ENCODE data around the gene FOXJ1. TPM values are rescaled to one million over a fixed set of nuclear protein-coding genes. Genes with fewer than 3 reads are reported as not detected.

The FOXJ1 gene
- total RNA-seq, 1 experiment from 2014 or later = not detected

DNA sequence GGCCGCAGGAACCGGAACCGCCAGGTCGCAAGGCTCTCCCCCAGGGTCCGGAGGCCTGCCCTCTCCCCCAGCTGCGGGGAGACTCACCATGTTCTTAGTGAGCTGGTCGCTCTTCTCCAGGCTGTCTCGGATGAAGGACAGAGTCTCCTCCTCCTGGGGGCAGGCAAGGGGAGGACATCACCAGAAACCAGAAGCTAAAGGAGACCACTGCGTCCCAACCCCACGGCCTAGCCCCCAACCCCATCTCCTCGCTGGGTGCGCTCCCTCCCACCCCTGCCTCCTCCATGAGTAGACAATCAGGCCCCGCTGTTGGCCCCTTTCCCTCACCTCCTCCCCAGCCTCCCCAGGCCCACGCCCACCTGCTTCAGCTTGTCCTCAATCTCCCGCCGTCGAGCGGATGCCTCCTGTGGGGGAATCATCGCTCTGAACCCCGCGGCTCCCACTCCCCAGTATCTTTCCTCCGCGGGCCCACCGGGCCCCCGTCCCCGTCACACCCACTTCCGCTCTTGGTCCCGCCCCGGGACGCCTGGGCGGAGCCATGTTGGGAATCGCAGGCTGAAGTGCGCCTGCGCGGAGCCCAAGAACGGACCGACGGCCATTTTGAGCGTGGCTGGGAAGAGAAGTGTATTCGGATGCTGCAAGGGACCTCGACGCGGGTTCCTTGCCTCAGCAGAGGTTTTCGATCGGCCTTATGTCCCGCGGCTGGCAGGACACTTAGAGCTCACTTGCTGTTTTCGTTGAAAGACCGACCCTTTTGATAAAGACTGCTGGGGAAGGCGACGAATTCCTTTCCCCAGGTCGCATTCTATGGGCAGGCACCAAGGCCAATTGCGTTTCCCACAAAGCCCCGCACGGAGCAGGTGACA lies 37.5 kb downstream of the FOXJ1 start, which contains the start of gene EXOC7:
EXOC7 (minus strand) TSS at position 514 of the 866 bp plus-strand sequence; CDS start at position 419, 95 bp downstream.
- Histone ChIP-seq H3K9me2 (replicated peaks; ENCODE audit: insufficient read depth, low read length) (no peaks in the 10 kb centered on the region), H3K79me2 (ENCODE audit: low read length) (peaks cover 17% of the 10 kb centered on the region), H3K4me2 (ENCODE audit: low read depth, low read length, poor library complexity, severe bottlenecking) (peak within 1 kb of the TSS; percentile 96), H3K4me1 (ENCODE audit: low read length) (peaks cover 18% of the 10 kb centered on the region), H3K9me3 (ENCODE audit: low read length) (no peaks in the 10 kb centered on the region), H3K27me3 (ENCODE audit: low read length) (no peaks in the 10 kb centered on the region), H2AFZ (ENCODE audit: low read length) (peak within 1 kb of the TSS; percentile 70; the same call in 1 of the 2 replicates), H3K4me3 (ENCODE audit: low read length) (peak within 1 kb of the TSS; percentile 89), H4K20me1 (ENCODE audit: insufficient read depth, low read depth, low read length) (peaks cover 3% of the 10 kb centered on the region; the same call in 1 of the 2 replicates), H3K36me3 (ENCODE audit: insufficient read depth, low read length) (peaks cover 12% of the 10 kb centered on the region), H3K9ac (ENCODE audit: low read length) (peak within 1 kb of the TSS; percentile 88), H3K27ac (ENCODE audit: low read length) (no peak within 1 kb of the TSS; the same call in 1 of the 2 replicates)
- DNase-seq = peak; percentile 98

DNA sequence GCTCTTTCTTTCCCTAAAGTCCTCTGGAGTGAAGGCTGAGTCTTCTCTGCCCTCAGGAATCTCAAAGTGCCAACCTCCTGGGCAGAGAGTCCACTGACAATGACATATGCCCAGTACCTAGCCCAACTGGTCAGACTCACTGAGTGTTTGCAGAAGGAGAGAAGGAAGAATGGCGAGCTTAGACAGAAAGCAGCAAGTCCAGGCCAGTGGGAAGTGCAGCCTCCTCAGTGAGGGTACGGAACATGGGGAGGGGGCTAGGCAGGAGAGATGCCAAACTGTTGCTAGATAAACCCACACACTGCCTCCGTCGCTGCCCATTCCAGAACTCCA lies 38.1 kb downstream of the FOXJ1 start:
- no peak overlapping the region for H3K27ac ChIP-seq (ENCODE audit: low read length)
- no peaks in the 10 kb centered on the region for H3K9me3 ChIP-seq (ENCODE audit: low read length)
- H3K27me3 ChIP-seq (ENCODE audit: low read length) = no peaks in the 10 kb centered on the region
- peak overlapping the region; percentile 70; the same call in 1 of the 2 replicates for H2AFZ ChIP-seq (ENCODE audit: low read length)
- peaks cover 18% of the 10 kb centered on the region for H3K4me1 ChIP-seq (ENCODE audit: low read length)
- peaks cover 12% of the 10 kb centered on the region for H3K36me3 ChIP-seq (ENCODE audit: insufficient read depth, low read length)
- no peak for DNase-seq
- H3K9ac ChIP-seq (ENCODE audit: low read length) = peak overlapping the region; percentile 88
- peak overlapping the region; percentile 89 for H3K4me3 ChIP-seq (ENCODE audit: low read length)
- no peaks in the 10 kb centered on the region for H3K9me2 ChIP-seq (replicated peaks; ENCODE audit: insufficient read depth, low read length)
- peak overlapping the region; percentile 96 for H3K4me2 ChIP-seq (ENCODE audit: low read depth, low read length, poor library complexity, severe bottlenecking)
- H4K20me1 ChIP-seq (ENCODE audit: insufficient read depth, low read depth, low read length) = peaks cover 3% of the 10 kb centered on the region; the same call in 1 of the 2 replicates
- peaks cover 17% of the 10 kb centered on the region for H3K79me2 ChIP-seq (ENCODE audit: low read length)

DNA sequence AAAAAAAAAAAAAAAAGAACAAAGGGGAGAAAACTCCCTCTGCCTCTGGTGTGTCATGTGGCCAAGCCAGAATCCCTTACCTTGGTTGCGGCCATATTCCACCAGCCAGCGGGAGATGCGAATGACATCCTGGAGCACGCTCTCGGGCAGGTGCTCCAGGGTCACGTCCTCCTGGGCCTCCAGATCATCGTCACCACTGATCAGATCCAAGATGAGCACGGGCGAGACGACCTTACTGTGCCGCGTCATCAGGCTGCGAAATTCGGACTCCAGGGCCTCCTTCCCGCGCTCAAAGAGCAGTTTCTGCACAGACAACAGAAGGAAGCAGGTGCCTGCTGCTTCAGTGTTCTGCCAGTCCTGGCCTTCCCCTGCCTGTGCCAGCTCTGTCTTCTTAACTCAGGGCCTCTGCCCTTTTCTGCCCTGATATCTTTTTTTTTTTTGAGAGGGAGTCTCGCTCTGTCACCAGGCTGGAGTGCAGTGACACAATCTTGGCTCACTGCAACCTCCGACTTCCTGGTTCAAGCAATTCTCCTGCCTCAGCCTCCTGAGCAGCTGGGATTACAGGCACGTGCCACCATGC lies 43.2 kb downstream of the FOXJ1 start:
- Histone ChIP-seq H3K36me3 (ENCODE audit: insufficient read depth, low read length) (peaks cover 12% of the 10 kb centered on the region), H3K9me3 (ENCODE audit: low read length) (no peaks in the 10 kb centered on the region), H3K27me3 (ENCODE audit: low read length) (no peaks in the 10 kb centered on the region), H4K20me1 (ENCODE audit: insufficient read depth, low read depth, low read length) (peaks cover 1% of the 10 kb centered on the region; the same call in 1 of the 2 replicates), H3K9me2 (replicated peaks; ENCODE audit: insufficient read depth, low read length) (no peaks in the 10 kb centered on the region), H3K27ac (ENCODE audit: low read length) (no peak overlapping the region), H2AFZ (ENCODE audit: low read length) (no peak overlapping the region), H3K79me2 (ENCODE audit: low read length) (peaks cover 10% of the 10 kb centered on the region), H3K4me2 (ENCODE audit: low read depth, low read length, poor library complexity, severe bottlenecking) (no peak overlapping the region), H3K4me1 (ENCODE audit: low read length) (peaks cover 9% of the 10 kb centered on the region), H3K9ac (ENCODE audit: low read length) (no peak overlapping the region), H3K4me3 (ENCODE audit: low read length) (no peak overlapping the region)
- no peak for DNase-seq

DNA sequence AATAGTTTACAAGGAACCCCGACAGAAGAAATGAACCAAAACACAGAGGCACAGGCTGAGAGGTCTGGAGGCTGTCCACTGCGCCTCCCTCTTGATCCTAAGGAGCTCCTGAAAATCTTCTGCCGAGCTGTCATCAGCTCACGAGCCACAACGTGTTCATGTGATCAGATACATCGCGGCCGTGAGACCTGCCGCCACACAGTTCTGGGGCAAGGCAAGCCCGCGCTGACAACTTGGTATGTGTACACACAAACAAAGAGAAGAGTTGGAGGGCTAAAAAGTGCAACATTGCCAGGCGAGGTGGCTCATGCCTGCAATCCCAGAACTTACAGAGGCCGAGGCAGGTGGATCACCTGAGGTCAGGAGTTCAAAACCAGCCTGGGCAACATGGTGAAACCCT lies 45.1 kb downstream of the FOXJ1 start:
- H3K27me3 ChIP-seq (ENCODE audit: low read length) = no peaks in the 10 kb centered on the region
- H3K4me1 ChIP-seq (ENCODE audit: low read length) = peaks cover 6% of the 10 kb centered on the region
- H3K9me3 ChIP-seq (ENCODE audit: low read length) = no peaks in the 10 kb centered on the region
- no peak overlapping the region for H3K4me3 ChIP-seq (ENCODE audit: low read length)
- no peak overlapping the region for H2AFZ ChIP-seq (ENCODE audit: low read length)
- no peaks in the 10 kb centered on the region for H4K20me1 ChIP-seq (ENCODE audit: insufficient read depth, low read depth, low read length)
- no peak overlapping the region for H3K4me2 ChIP-seq (ENCODE audit: low read depth, low read length, poor library complexity, severe bottlenecking)
- H3K9me2 ChIP-seq (replicated peaks; ENCODE audit: insufficient read depth, low read length) = no peaks in the 10 kb centered on the region
- H3K9ac ChIP-seq (ENCODE audit: low read length) = no peak overlapping the region
- H3K79me2 ChIP-seq (ENCODE audit: low read length) = no peaks in the 10 kb centered on the region
- no peak overlapping the region for H3K27ac ChIP-seq (ENCODE audit: low read length)
- DNase-seq = no peak
- peaks cover 7% of the 10 kb centered on the region; the same call in 1 of the 2 replicates for H3K36me3 ChIP-seq (ENCODE audit: insufficient read depth, low read length)

DNA sequence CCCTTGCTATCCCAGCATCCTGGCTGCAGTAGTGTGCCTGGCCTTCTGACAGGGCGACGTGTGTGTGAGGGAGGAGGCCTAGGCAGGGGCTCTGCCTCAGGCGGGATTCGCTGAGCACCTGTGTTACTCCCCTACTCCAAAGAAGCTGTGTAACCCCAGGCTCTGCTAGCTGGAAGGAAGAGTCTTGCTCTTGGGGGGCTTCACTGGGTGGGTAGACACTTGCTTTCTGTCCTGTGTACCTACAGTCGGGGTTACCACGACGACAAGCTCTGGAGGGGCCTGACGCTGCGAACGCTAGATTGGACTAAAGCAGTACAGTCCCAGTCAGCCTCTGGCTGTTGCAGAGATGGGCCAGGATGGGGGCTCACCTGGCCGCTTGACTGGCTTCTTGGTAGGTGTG lies 47.0 kb downstream of the FOXJ1 start:
- no peaks in the 10 kb centered on the region for H3K9me3 ChIP-seq (ENCODE audit: low read length)
- no peak overlapping the region for H3K27ac ChIP-seq (ENCODE audit: low read length)
- H3K79me2 ChIP-seq (ENCODE audit: low read length) = no peaks in the 10 kb centered on the region
- no peaks in the 10 kb centered on the region for H3K9me2 ChIP-seq (replicated peaks; ENCODE audit: insufficient read depth, low read length)
- no peaks in the 10 kb centered on the region for H3K27me3 ChIP-seq (ENCODE audit: low read length)
- no peaks in the 10 kb centered on the region for H3K36me3 ChIP-seq (ENCODE audit: insufficient read depth, low read length)
- H3K4me3 ChIP-seq (ENCODE audit: low read length) = no peak overlapping the region
- H3K9ac ChIP-seq (ENCODE audit: low read length) = no peak overlapping the region
- no peak overlapping the region for H3K4me2 ChIP-seq (ENCODE audit: low read depth, low read length, poor library complexity, severe bottlenecking)
- no peak overlapping the region for H2AFZ ChIP-seq (ENCODE audit: low read length)
- DNase-seq = no peak
- no peaks in the 10 kb centered on the region for H4K20me1 ChIP-seq (ENCODE audit: insufficient read depth, low read depth, low read length)
- H3K4me1 ChIP-seq (ENCODE audit: low read length) = peaks cover 6% of the 10 kb centered on the region

DNA sequence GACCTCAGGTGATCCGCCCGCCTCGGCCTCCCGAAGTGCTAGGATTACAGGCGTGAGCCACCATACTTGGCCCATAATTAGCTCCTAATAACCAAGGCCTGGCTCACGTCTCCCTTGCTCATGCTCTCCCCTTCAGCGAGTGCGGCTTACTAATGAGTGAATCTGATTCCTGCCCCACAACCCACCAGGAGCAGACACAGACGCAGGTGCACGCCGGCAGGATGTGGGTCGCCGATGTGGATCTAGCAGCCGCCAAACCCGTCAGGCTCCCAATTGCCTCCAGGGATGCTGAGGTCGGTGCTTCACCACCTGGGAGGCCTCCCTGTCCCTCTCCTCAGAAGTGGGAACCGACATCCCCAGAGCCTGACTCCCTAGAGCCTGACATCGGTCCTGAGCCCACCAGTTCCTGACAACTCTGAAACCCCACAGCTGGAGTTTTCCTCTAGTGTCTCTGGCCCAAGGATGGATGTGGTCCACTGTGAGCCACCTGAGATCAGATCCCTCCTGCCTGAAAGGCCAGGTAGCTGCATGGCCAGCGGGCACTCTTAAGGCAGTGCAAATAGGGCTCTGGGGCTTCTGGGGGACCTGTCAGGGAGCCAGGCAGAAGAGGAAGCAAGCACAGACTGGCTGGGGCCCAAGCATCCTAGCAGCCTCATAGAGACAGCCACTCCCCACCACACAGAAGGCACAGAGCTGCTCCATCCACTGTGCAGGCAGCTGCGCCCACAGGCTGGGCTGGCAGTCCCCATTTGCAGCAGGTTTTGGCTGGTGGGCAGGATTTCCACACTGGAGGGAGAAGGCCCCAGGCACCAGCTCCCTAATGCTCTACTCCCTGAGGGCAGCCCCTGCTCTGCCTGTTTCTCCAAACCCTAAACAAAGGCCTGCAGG lies 48.3 kb downstream of the FOXJ1 start:
- Histone ChIP-seq H3K27me3 (ENCODE audit: low read length) (no peaks in the 10 kb centered on the region), H3K27ac (ENCODE audit: low read length) (no peak overlapping the region), H3K9me3 (ENCODE audit: low read length) (no peaks in the 10 kb centered on the region), H4K20me1 (ENCODE audit: insufficient read depth, low read depth, low read length) (no peaks in the 10 kb centered on the region), H3K4me1 (ENCODE audit: low read length) (peaks cover 6% of the 10 kb centered on the region), H3K79me2 (ENCODE audit: low read length) (no peaks in the 10 kb centered on the region), H3K4me2 (ENCODE audit: low read depth, low read length, poor library complexity, severe bottlenecking) (no peak overlapping the region), H3K4me3 (ENCODE audit: low read length) (no peak overlapping the region), H2AFZ (ENCODE audit: low read length) (no peak overlapping the region), H3K9ac (ENCODE audit: low read length) (no peak overlapping the region), H3K9me2 (replicated peaks; ENCODE audit: insufficient read depth, low read length) (no peaks in the 10 kb centered on the region), H3K36me3 (ENCODE audit: insufficient read depth, low read length) (no peaks in the 10 kb centered on the region)
- DNase-seq = no peak

DNA sequence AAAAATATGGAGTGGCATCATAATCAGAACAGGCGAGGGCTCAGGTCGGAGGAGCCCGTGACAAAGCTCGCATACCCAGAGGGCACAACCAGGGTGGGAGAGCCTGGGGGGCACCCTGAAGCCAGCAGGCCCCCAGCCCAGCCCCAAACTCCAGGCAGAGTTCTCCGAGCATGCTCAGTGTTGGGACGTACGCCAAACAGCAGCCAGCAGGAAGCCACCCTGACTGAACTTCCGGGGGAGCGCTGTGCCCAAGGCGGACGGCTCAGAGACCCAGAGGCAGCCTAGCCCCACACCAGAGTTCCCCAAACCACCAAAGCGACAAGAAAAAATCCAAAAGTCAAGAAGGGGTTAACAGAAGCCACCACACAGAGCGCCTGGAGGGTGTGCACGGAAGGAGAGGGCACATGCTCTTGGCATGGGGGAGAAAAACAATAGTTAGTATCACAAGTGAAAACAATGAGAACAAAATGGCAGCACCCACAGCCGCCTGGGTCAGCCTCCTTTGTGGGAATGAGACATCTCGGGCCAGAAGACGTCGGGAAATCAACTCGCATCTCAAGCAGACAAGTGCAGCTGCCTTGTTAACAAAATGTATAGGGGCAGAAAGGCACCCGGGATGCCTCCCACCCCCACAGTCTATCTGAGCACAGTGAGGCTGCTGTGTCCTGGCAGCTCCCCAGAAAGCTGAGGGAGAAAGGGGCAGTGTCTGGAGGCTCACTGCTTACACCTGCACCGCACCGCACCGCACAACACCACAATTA lies 49.3 kb downstream of the FOXJ1 start:
- peaks cover 6% of the 10 kb centered on the region for H3K4me1 ChIP-seq (ENCODE audit: low read length)
- H3K27ac ChIP-seq (ENCODE audit: low read length) = no peak overlapping the region
- H4K20me1 ChIP-seq (ENCODE audit: insufficient read depth, low read depth, low read length) = no peaks in the 10 kb centered on the region
- no peak overlapping the region for H2AFZ ChIP-seq (ENCODE audit: low read length)
- DNase-seq = no peak
- no peaks in the 10 kb centered on the region for H3K79me2 ChIP-seq (ENCODE audit: low read length)
- H3K9me2 ChIP-seq (replicated peaks; ENCODE audit: insufficient read depth, low read length) = no peaks in the 10 kb centered on the region
- no peaks in the 10 kb centered on the region for H3K9me3 ChIP-seq (ENCODE audit: low read length)
- no peak overlapping the region for H3K4me2 ChIP-seq (ENCODE audit: low read depth, low read length, poor library complexity, severe bottlenecking)
- no peak overlapping the region for H3K9ac ChIP-seq (ENCODE audit: low read length)
- H3K36me3 ChIP-seq (ENCODE audit: insufficient read depth, low read length) = no peaks in the 10 kb centered on the region
- H3K4me3 ChIP-seq (ENCODE audit: low read length) = no peak overlapping the region
- H3K27me3 ChIP-seq (ENCODE audit: low read length) = no peaks in the 10 kb centered on the region

All from Karpas-422 (cell line).